Dedifferentiated amniotic fluid mesenchymal stem cell (primary cell): ENCODE data around the gene TRIM27.
"Not testable (repeated sequence)": the region's sequence is repeated elsewhere in the genome, so short reads cannot be mapped to it uniquely, and the experiment has no call there.

Experiments used
- DNase-seq: peaks from one replicate; pipeline ENCODE4 v3.0.0-alpha.2; 2016; ENCODE audit errors: extremely low spot score

Gene TRIM27

DNA sequence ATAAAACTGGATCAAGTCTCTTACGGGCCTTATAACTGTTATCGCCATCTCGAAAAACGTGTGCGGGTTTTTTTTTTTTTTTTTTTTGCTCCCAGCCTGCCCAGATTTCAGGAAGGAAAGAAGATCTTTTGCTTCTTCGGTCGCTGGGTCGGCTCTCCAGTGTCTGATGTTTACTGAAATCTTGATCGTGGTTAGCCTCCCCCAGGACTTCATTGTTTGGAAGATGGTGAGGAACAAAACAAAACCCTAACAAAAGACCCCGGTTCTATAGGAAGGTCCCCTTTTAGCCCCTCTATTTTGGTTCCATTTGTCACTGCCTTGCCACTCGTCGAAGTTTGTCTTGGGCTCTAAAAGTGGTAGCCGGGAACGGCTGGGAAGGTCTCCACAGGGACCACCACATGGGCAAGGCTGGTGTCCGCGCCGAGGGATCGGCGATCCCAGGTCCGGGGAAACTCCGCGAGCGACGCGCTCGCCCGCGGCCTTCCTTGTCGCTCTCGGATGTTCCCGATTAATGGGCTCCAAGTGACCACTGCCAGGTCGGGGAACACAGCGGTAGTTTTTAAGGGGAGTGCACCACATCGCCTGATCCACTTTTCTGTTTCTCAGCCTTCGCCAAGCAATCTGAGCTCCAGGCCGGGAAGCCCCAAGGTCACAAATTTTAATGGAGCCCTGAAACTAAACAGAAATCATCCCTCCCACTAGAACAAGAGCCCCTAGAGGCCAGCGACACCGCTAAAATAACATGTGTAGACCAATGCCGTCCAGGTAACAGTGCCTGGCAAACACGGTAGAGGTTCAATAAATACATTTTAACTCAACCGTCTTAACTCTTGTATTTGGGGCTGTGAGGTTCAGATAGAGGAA lies 27.0 kb downstream of the TRIM27 start:
- DNase-seq = peak; percentile 39

- DNase-seq = peak; percentile 99
Measured at GRCh38 chr6:28895131-28895812, 28.5 kb downstream of the TRIM27 start.

GRCh38 chr6:28893172-28893799 lies 30.5 kb downstream of the TRIM27 start:
- DNase-seq = no peak

GRCh38 chr6:28892525-28892924 lies 31.3 kb downstream of the TRIM27 start:
- DNase-seq = no peak

DNA sequence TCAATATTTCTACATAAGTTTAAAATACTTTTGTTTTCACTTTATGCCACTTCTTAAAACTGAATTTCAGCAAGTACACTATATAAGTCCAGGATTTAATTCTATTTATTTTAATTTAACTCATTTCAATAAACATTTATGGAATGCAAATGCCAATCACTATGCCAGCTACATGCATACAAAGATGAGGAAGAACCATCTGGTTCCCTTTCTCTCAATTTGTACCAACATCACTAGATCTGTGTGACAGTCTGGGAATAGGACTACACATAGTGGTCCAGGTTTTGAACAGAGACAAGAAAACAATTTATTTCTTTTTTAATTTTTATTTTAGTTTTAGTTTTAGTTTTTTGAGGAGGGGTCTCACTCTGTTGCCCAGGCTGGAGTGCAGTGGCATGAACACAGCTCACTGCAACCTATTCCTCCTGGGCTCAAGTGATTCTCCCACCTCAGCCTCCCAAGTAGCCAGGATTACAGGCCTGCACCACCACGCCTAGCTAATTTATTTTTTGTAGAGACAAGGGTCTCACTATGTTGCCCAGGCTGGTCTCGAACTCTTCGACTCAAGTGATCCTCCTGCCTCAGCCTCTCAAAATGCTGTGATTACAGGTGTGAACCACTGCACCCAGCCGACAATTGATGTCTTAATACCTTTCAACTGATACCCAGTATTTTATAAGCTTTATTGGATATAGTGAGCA lies 35.8 kb downstream of the TRIM27 start:
- DNase-seq = no peak

DNA sequence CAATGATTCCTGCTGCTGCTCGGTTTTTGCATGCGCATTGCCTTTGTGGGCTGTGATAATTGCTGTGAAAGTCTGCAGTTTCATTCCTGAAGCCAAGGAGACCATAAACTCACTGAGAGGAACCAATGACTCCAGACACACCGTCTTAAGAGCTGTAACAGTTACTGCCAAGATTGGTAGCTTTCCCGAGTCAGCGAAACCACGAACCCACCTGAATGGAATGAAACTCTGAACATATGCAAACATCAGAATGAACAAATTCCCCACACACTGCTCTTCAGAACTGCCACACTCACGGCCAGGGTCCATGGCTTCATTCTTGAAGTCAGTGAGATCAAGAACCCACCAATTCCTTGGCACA lies 37.7 kb downstream of the TRIM27 start:
- no peak for DNase-seq

GRCh38 chr6:28884423-28885131 lies 39.2 kb downstream of the TRIM27 start:
- DNase-seq = no peak

DNA sequence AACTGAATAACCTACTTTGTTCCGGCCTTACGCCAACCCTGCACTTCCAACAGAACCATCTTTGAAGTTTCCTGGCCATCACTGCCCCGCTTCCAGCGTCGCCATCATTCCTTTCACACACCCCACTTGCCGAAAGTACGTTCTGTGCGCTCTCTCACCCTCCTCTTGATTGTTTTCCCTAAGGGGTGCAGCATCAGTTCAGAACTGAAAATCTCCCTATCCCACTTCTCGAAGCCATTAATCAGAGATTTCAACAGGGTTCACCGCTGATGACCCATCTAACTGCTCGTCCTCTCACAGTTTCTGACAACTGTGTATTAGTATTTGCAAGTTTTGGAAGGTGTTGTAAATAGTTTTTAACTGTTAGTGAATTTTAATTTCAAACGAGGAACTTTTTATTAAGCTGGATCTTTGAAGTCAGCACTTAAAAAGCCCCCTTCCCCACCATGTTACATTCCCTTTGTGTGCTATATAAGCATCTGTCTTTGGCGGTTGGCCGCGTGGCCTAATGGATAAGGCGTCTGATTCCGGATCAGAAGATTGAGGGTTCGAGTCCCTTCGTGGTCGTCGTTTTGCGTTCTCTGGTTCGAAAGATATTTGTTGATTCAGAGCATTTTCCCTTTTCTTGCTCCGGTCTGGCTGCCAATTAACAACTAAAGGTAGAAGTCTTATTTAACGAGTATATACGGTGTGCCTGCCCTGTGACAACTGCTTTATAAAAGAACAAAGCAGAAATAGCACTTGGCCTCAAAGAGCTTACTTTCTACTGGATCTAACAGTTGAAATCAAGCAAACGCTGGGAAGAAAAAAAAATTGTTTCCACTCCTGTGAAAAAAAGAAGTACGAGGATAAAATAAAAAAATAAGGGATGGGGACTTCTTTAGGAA lies 42.6 kb downstream of the TRIM27 start:
- DNase-seq = peak; percentile 83

DNA sequence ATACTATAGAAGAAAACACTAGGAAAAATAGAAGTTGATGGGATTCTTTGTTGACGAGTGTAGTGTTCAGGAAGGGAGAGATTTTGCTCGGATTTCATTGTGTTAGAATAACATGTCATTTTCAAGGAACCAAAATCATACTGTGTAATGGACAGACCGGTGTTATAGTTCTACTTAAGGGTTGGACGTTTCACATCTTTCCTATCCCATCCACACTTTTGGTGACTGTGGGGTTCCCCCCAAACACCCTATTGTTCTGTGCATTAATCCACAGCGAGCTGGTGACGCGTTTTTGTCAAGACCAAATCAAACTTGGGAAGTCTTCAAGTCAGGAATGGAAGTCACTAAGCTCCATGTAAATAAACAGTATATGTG lies 43.3 kb downstream of the TRIM27 start:
- no peak for DNase-seq

- DNase-seq = no peak
Measured at GRCh38 chr6:28876710-28877109, 47.1 kb downstream of the TRIM27 start.

GRCh38 chr6:28875191-28875747 lies 48.5 kb downstream of the TRIM27 start:
- no peak for DNase-seq

- DNase-seq = not testable (repeated sequence)
Measured at GRCh38 chr6:28872157-28872817, 51.5 kb downstream of the TRIM27 start.

- DNase-seq = no peak
Measured at GRCh38 chr6:28871335-28872156, 52.2 kb downstream of the TRIM27 start.

DNA sequence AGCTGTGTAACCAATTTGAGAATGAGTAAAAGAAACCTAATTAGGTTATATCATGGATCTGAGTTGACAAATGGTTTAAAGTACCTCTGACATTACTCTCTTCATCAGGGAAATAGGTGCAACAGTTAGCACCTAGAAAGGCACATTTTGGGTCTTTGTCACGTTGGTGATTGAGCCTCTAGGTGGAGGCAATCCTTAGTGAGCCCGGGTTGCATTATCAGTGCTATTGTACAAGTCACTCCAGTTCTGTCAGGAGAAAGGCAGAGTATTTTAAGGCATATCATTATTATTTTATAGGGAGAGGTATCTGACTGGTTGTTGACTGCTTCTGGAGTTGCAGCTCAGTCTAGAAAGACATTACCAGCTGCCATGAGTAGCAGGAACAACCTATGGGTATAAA lies 54.9 kb downstream of the TRIM27 start:
- DNase-seq = no peak

- no peak for DNase-seq
Measured at GRCh38 chr6:28867086-28867409, 56.7 kb downstream of the TRIM27 start.

GRCh38 chr6:28866205-28867085 lies 57.3 kb downstream of the TRIM27 start:
- not testable (repeated sequence) for DNase-seq

DNA sequence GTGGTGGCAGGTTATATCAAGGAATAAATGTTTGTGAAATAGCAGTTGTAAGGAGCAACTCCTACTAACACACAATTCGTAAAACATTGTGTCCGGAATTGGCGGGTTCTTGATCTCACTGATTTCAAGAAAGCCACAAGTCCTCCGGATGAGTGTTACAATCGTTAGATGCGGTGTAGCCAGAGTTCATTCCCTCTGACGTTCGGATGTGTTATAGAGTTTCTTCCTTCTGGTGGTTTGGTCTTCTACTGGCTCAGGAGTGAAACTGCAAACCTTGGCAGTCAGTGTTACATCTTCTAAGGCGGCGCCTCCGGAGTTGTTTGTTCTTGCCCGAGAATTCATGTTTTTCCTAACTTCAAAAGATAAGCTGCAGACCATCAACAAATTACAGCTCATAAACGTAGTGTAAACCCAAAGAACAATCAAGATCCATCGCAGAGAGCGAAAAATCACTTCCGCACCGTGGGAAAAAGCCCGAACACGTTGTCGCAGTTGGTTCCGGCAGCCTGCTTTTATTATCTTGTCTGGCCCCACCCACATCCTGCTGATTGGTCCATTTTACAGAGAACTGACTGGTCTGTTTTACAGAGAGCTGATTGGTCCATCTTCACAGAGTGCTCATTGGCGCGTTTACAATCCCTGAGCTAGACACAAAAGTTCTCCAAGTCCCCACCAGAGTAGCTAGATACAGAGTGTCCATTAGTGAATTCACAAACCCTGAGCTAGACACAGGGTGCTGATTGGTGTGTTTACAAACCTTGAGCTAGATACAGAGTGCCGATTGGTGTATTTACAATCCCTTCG lies 58.2 kb downstream of the TRIM27 start:
- DNase-seq = no peak
